ENCODE results near the gene BRME1. TPM values are rescaled to one million over a fixed set of nuclear protein-coding genes. Genes with fewer than 3 reads are reported as not detected.

Gene BRME1
- total RNA-seq, 1 donor from 2014 or later, result 1.4 TPM

- no peak for DNase-seq (ENCODE audit: low read depth)
- TF ChIP-seq CTCF (conservative IDR thresholded peaks at IDR 0.05; ENCODE audit: low read depth, low read length), result peak; percentile 51
- peak overlapping the region; percentile 22 for H3K4me3 ChIP-seq (ENCODE audit: low read depth, low read length)
Observed at GRCh38 chr19:13833330-13834243, 72.3 kb downstream of the BRME1 start.

Other genes with a start within 250 kb of the BRME1 start
- gene MRI1, start 141.6 kb downstream of the BRME1 start, total RNA-seq, result 47.8 and 63.0 TPM in 2 replicates
- gene C19orf53, start 131.7 kb downstream of the BRME1 start, total RNA-seq, result 197 and 200 TPM in 2 replicates
- gene ZSWIM4, start 110.7 kb downstream of the BRME1 start, total RNA-seq, result 9.4 and 13.5 TPM in 2 replicates
- gene NANOS3, start 29.0 kb downstream of the BRME1 start, total RNA-seq, result not detected in 2 replicates
- gene CC2D1A, start 84 bp upstream of the BRME1 start, total RNA-seq, result 27.2 and 30.6 TPM in 2 replicates
- gene PODNL1, start 32.3 kb upstream of the BRME1 start, total RNA-seq, result 0.46 TPM in 1 of 2 replicates, not detected in the other
- gene DCAF15, start 46.4 kb upstream of the BRME1 start, total RNA-seq, result 49.5 and 52.5 TPM in 2 replicates
- gene RFX1, start 100.2 kb upstream of the BRME1 start, total RNA-seq, result 4.2 and 4.5 TPM in 2 replicates
- gene RLN3, start 122.0 kb upstream of the BRME1 start, total RNA-seq, result not detected in 2 replicates
- 9.3 and 10.1 TPM in 2 replicates for gene IL27RA, start 125.6 kb upstream of the BRME1 start, total RNA-seq
- 0.17 and 0.36 TPM in 2 replicates for gene PALM3, start 156.0 kb upstream of the BRME1 start, total RNA-seq
- gene MISP3, start 166.7 kb upstream of the BRME1 start, total RNA-seq, result 0.80 and 6.0 TPM in 2 replicates
- 0.63 TPM in 1 of 2 replicates, not detected in the other for gene C19orf67, start 179.7 kb upstream of the BRME1 start, total RNA-seq
- gene SAMD1, start 184.6 kb upstream of the BRME1 start, total RNA-seq, result 30.7 and 53.6 TPM in 2 replicates
- 40.8 and 41.0 TPM in 2 replicates for gene PRKACA, start 211.6 kb upstream of the BRME1 start, total RNA-seq
- 74.0 and 98.7 TPM in 2 replicates for gene ASF1B, start 230.5 kb upstream of the BRME1 start, total RNA-seq

Measured in epithelial cell of proximal tubule (primary cell).